HEK293 (cell line): ENCODE measurements around the gene NCK2.

ENCODE experiments used
- CTCF ChIA-PET: fragments of 350-600 bp; formaldehyde crosslinking; extraction: SDS; loops from one replicate; lab custom pipeline; 2021; ENCODE audit warnings: antibody characterized with exemption; lab: Yijun Ruan, JAX
- POLR2A ChIA-PET: fragments of 300-600 bp; formaldehyde crosslinking; extraction: SDS; loops from one replicate; lab custom pipeline; 2020; ENCODE audit warnings: antibody characterized with exemption, inconsistent platforms; lab: Yijun Ruan, JAX
- H3K27ac ChIP-seq: fragments of 200-500 bp; sonication (Bioruptor generic); 2 replicates; pipeline ENCODE4 v1.5.1; 2014; ENCODE audit warnings: low read depth, low read length, control low read depth, inconsistent platforms; ENCODE audit errors: extremely low read depth
- H3K36me3 ChIP-seq, 2 experiments: fragments of 200-500 bp in 1 of 2; sonication (Bioruptor generic) in 1 of 2; 1 replicate in 1 of 2; 2 replicates in 1 of 2; pipeline ENCODE4 v1.5.1; 2014 to 2017; ENCODE audit warnings: inconsistent platforms in 2 of 2, low read length in 2 of 2; ENCODE audit not compliant: control insufficient read depth in 2 of 2, insufficient read depth in 1 of 2
- H3K4me1 ChIP-seq: fragments of 200-500 bp; sonication (Bioruptor generic); 2 replicates; pipeline ENCODE4 v1.5.1; 2014; ENCODE audit warnings: mild to moderate bottlenecking, low read length, inconsistent platforms; ENCODE audit not compliant: control insufficient read depth, insufficient read depth
- H3K4me3 ChIP-seq: 2 replicates; pipeline ENCODE4 v1.5.1; 2011; ENCODE audit warnings: low read depth, mild to moderate bottlenecking, control low read depth, low read length, moderate library complexity
- H3K9me3 ChIP-seq: fragments of 200-500 bp; sonication (Bioruptor generic); 2 replicates; pipeline ENCODE4 v1.5.1; 2014; ENCODE audit warnings: low read depth, low read length, inconsistent platforms; ENCODE audit not compliant: control insufficient read depth, insufficient read depth
- ATF2 ChIP-seq: fragments of 450-650 bp; formaldehyde crosslinking; IDR thresholded peaks from 2 replicates; pipeline ENCODE4 v1.5.1; 2016; ENCODE audit warnings: missing biosample characterization, missing genetic modification characterization, low read depth
- HIC1 ChIP-seq: fragments of 450-650 bp; formaldehyde crosslinking; IDR thresholded peaks from 2 replicates; pipeline ENCODE4 v1.5.1; 2016; ENCODE audit warnings: missing biosample characterization, missing genetic modification characterization
- SETDB1 ChIP-seq: IDR thresholded peaks from one replicate; pipeline ENCODE4 v1.6.1; 2017; ENCODE audit warnings: mild to moderate bottlenecking, low read length, moderate library complexity, mixed read lengths; ENCODE audit not compliant: insufficient read length
- SP7 ChIP-seq: fragments of 450-650 bp; formaldehyde crosslinking; IDR thresholded peaks from 2 replicates; pipeline ENCODE4 v1.5.1; 2016; ENCODE audit warnings: missing biosample characterization, missing genetic modification characterization
- ZFP37 ChIP-seq: fragments of 450-650 bp; formaldehyde crosslinking; IDR thresholded peaks from 2 replicates; pipeline ENCODE4 v1.5.1; 2016; ENCODE audit warnings: missing biosample characterization, missing genetic modification characterization
- ZNF10 ChIP-seq: fragments of 450-650 bp; formaldehyde crosslinking; IDR thresholded peaks from 2 replicates; pipeline ENCODE4 v1.5.1; 2017; ENCODE audit warnings: missing biosample characterization, missing genetic modification characterization
- ZNF140 ChIP-seq: fragments of 450-650 bp; formaldehyde crosslinking; IDR thresholded peaks from 2 replicates; pipeline ENCODE4 v1.5.1; 2016; ENCODE audit warnings: missing biosample characterization, missing genetic modification characterization
- ZNF174 ChIP-seq: fragments of 450-650 bp; formaldehyde crosslinking; IDR thresholded peaks from 2 replicates; pipeline ENCODE4 v1.5.0; 2017; ENCODE audit warnings: missing biosample characterization, mild to moderate bottlenecking, missing genetic modification characterization
- ZNF184 ChIP-seq: fragments of 450-650 bp; IDR thresholded peaks from 2 replicates; pipeline ENCODE4 v1.5.1; 2018; ENCODE audit warnings: missing biosample characterization, mild to moderate bottlenecking, missing genetic modification characterization
- ZNF221 ChIP-seq: fragments of 450-650 bp; formaldehyde crosslinking; IDR thresholded peaks from 2 replicates; pipeline ENCODE4 v1.5.1; 2017; ENCODE audit warnings: missing biosample characterization, missing genetic modification characterization, borderline replicate concordance
- ZNF341 ChIP-seq: fragments of 450-650 bp; formaldehyde crosslinking; IDR thresholded peaks from 2 replicates; pipeline ENCODE4; 2016; ENCODE audit warnings: low read depth, missing biosample characterization, missing genetic modification characterization
- ZNF366 ChIP-seq: fragments of 450-650 bp; formaldehyde crosslinking; conservative IDR thresholded peaks from 2 replicates; pipeline ENCODE4 v1.5.1; 2016; ENCODE audit warnings: missing biosample characterization, missing genetic modification characterization
- ZNF449 ChIP-seq: fragments of 450-650 bp; formaldehyde crosslinking; IDR thresholded peaks from 2 replicates; pipeline ENCODE4 v1.5.1; 2017; ENCODE audit warnings: missing biosample characterization, mild to moderate bottlenecking, missing genetic modification characterization, moderate library complexity
- ZNF621 ChIP-seq: fragments of 450-650 bp; formaldehyde crosslinking; IDR thresholded peaks from 2 replicates; pipeline ENCODE4 v1.5.1; 2017; ENCODE audit warnings: missing biosample characterization, missing genetic modification characterization
- ZNF707 ChIP-seq: fragments of 450-650 bp; formaldehyde crosslinking; IDR thresholded peaks from 2 replicates; pipeline ENCODE4 v1.5.1; 2016; ENCODE audit warnings: missing biosample characterization, missing genetic modification characterization
- ZNF776 ChIP-seq: fragments of 450-650 bp; formaldehyde crosslinking; IDR thresholded peaks from 2 replicates; pipeline ENCODE4 v1.5.0; 2017; ENCODE audit warnings: missing biosample characterization, missing genetic modification characterization, borderline replicate concordance
- ZNF830 ChIP-seq: fragments of 450-650 bp; IDR thresholded peaks from 2 replicates; pipeline ENCODE4 v1.5.0; 2018; ENCODE audit warnings: missing biosample characterization, missing genetic modification characterization, low read depth, mild to moderate bottlenecking, moderate library complexity

NCK2 gene

GRCh38 chr2:105766300-105766866 is 21.7 kb downstream of the NCK2 start:
- no peak overlapping the region for H3K4me3 ChIP-seq
- H3K4me1 ChIP-seq = no peaks in the 10 kb centered on the region
- CTCF ChIA-PET = no interaction called here
- TF ChIP-seq ZNF140 (tag by site-specific recombination) (no peak), ZNF10 (tag by site-specific recombination) (no peak), ZFP37 (tag by site-specific recombination) (no peak), ATF2 (tag by site-specific recombination) (no peak), ZNF184 (tag by site-specific recombination) (no peak), ZNF341 (tag by site-specific recombination) (no peak), ZNF707 (tag by site-specific recombination) (no peak), ZNF366 (tag by site-specific recombination) (no peak), ZNF174 (tag by site-specific recombination) (no peak), HIC1 (tag by site-specific recombination) (no peak), ZNF621 (tag by site-specific recombination) (no peak), SP7 (tag by site-specific recombination) (no peak), ZNF449 (tag by site-specific recombination) (no peak), ZNF776 (tag by site-specific recombination) (no peak), ZNF830 (no peak)
- POLR2A ChIA-PET = no interaction called here
- no peak overlapping the region for H3K27ac ChIP-seq
- no peaks in the 10 kb centered on the region for H3K9me3 ChIP-seq
- H3K36me3 ChIP-seq = peaks cover 0 to 3% of the 10 kb centered on the region in 2 experiments; a peak in 1 of 3 replicates

- ChIA-PET CTCF (interaction anchor here (0.8 kb wide), 1 partner anchor 12 kb away, joined by 3 read pairs; no protein-coding TSS in a partner anchor), POLR2A (no interaction called here)
- peaks cover 0 to 4% of the 10 kb centered on the region in 2 experiments; a peak in 1 of 3 replicates for H3K36me3 ChIP-seq
- H3K4me3 ChIP-seq = no peak overlapping the region
- no peaks in the 10 kb centered on the region for H3K4me1 ChIP-seq
- TF ChIP-seq ZNF221 (tag by site-specific recombination) (no peak), SETDB1 (peak; percentile 31)
- H3K27ac ChIP-seq = no peak overlapping the region
- no peaks in the 10 kb centered on the region for H3K9me3 ChIP-seq
These were observed 23.5 kb downstream of the NCK2 start for GRCh38 chr2:105768176-105768575.
